Osteoblast (primary cell): Measurements from ENCODE around the gene LIN28B. TPM values are rescaled to one million over a fixed set of nuclear protein-coding genes. Genes with fewer than 3 reads are reported as not detected.

Experiments used
- DNase-seq: peaks from one replicate; pipeline ENCODE4 v3.0.0; 2011; ENCODE audit warnings: low spot score, mixed read lengths; ENCODE audit not compliant: insufficient read length; ENCODE audit errors: missing footprints
- H2AFZ ChIP-seq: 2 replicates; pipeline ENCODE4 v1.6.0; 2011; ENCODE audit warnings: mild to moderate bottlenecking, low read length
- H3K27ac ChIP-seq: 2 replicates; pipeline ENCODE4 v1.5.1; 2011; ENCODE audit warnings: mild to moderate bottlenecking, low read depth, low read length, moderate library complexity
- H3K27me3 ChIP-seq: 2 replicates; pipeline ENCODE4 v1.6.0; 2012; ENCODE audit warnings: mild to moderate bottlenecking, control low read depth, inconsistent platforms, low read length, moderate library complexity; ENCODE audit not compliant: insufficient read depth
- H3K36me3 ChIP-seq: 2 replicates; pipeline ENCODE4 v1.5.1; 2011; ENCODE audit warnings: mild to moderate bottlenecking, low read length, control low read depth, moderate library complexity; ENCODE audit not compliant: insufficient read depth
- H3K4me1 ChIP-seq: 2 replicates; pipeline ENCODE4 v1.5.1; 2011; ENCODE audit warnings: mild to moderate bottlenecking, low read length, control low read depth, moderate library complexity; ENCODE audit not compliant: insufficient read depth
- H3K4me2 ChIP-seq: 2 replicates; pipeline ENCODE4 v1.6.0; 2011; ENCODE audit warnings: mild to moderate bottlenecking, low read length; ENCODE audit not compliant: insufficient read depth
- H3K4me3 ChIP-seq: fragments of 200-600 bp; sonication (generic); 3 replicates; pipeline ENCODE4 v1.5.1; 2012; ENCODE audit warnings: mild to moderate bottlenecking, low read length, inconsistent platforms; ENCODE audit not compliant: insufficient read depth
- H3K79me2 ChIP-seq: 2 replicates; pipeline ENCODE4 v1.6.0; 2012; ENCODE audit warnings: mild to moderate bottlenecking, low read length, control low read depth, inconsistent platforms; ENCODE audit not compliant: insufficient read depth
- H3K9me3 ChIP-seq: 2 replicates; pipeline ENCODE4 v1.5.1; 2011; ENCODE audit warnings: low read depth, low read length, control low read depth
- H4K20me1 ChIP-seq: 2 replicates; pipeline ENCODE4 v1.6.0; 2012; ENCODE audit warnings: mild to moderate bottlenecking, low read length, control low read depth; ENCODE audit not compliant: insufficient read depth
- total RNA-seq: library from RNA; depleted of rRNA; stranded (reverse); fragments of >200 nt; gene quantifications from 2 replicates; pipeline ENCODE4 v1.2.3, GENCODE V29; 2012
- TF ChIP-seq, protein P1 (sequence below): IDR thresholded peaks from 2 replicates; pipeline ENCODE4 v1.5.1; 2011; ENCODE audit warnings: mild to moderate bottlenecking, low read depth, low read length, moderate library complexity; ENCODE audit errors: extremely low read depth

The LIN28B gene, protein sequence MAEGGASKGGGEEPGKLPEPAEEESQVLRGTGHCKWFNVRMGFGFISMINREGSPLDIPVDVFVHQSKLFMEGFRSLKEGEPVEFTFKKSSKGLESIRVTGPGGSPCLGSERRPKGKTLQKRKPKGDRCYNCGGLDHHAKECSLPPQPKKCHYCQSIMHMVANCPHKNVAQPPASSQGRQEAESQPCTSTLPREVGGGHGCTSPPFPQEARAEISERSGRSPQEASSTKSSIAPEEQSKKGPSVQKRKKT
- not detected in 2 replicates for total RNA-seq

- no peak for DNase-seq
- Histone ChIP-seq H2AFZ (no peak within 1 kb of the TSS), H3K79me2 (no peaks in the 10 kb centered on the region), H4K20me1 (no peaks in the 10 kb centered on the region), H3K4me3 (no peak within 1 kb of the TSS), H3K4me2 (peak within 1 kb of the TSS; percentile 27), H3K36me3 (no peaks in the 10 kb centered on the region), H3K4me1 (no peaks in the 10 kb centered on the region), H3K27ac (no peak within 1 kb of the TSS), H3K27me3 (peaks cover 80% of the 10 kb centered on the region), H3K9me3 (no peaks in the 10 kb centered on the region)
- TF ChIP-seq, protein P1, sequence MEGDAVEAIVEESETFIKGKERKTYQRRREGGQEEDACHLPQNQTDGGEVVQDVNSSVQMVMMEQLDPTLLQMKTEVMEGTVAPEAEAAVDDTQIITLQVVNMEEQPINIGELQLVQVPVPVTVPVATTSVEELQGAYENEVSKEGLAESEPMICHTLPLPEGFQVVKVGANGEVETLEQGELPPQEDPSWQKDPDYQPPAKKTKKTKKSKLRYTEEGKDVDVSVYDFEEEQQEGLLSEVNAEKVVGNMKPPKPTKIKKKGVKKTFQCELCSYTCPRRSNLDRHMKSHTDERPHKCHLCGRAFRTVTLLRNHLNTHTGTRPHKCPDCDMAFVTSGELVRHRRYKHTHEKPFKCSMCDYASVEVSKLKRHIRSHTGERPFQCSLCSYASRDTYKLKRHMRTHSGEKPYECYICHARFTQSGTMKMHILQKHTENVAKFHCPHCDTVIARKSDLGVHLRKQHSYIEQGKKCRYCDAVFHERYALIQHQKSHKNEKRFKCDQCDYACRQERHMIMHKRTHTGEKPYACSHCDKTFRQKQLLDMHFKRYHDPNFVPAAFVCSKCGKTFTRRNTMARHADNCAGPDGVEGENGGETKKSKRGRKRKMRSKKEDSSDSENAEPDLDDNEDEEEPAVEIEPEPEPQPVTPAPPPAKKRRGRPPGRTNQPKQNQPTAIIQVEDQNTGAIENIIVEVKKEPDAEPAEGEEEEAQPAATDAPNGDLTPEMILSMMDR = no peak
Observed at GRCh38 chr6:104956731-104957294, at the start of gene LIN28B. Gene LIN28B, plus strand, starts transcription at chr6:104957107. Its CDS starts 144 bp downstream, at chr6:104957251.

GRCh38 chr6:104908031-104908887, 48.6 kb upstream of the LIN28B start:
- DNase-seq = no peak
- H3K4me2 ChIP-seq = no peak overlapping the region
- H3K4me1 ChIP-seq = no peaks in the 10 kb centered on the region
- H3K27me3 ChIP-seq = no peaks in the 10 kb centered on the region
- H4K20me1 ChIP-seq = no peaks in the 10 kb centered on the region
- no peaks in the 10 kb centered on the region for H3K9me3 ChIP-seq
- TF ChIP-seq, protein P1 = no peak
- no peaks in the 10 kb centered on the region for H3K36me3 ChIP-seq
- no peaks in the 10 kb centered on the region for H3K79me2 ChIP-seq
- no peak overlapping the region for H3K4me3 ChIP-seq
- H3K27ac ChIP-seq = no peak overlapping the region
- no peak overlapping the region for H2AFZ ChIP-seq

GRCh38 chr6:104908888-104909525, 47.9 kb upstream of the LIN28B start:
- Histone ChIP-seq H3K79me2 (no peaks in the 10 kb centered on the region), H2AFZ (no peak overlapping the region), H3K9me3 (no peaks in the 10 kb centered on the region), H3K36me3 (no peaks in the 10 kb centered on the region), H4K20me1 (no peaks in the 10 kb centered on the region), H3K4me1 (no peaks in the 10 kb centered on the region), H3K27ac (no peak overlapping the region), H3K27me3 (no peaks in the 10 kb centered on the region), H3K4me2 (no peak overlapping the region), H3K4me3 (no peak overlapping the region)
- no peak for DNase-seq
- TF ChIP-seq, protein P1 = no peak
